SKM-1 treated with dmso at 0.1 percent for 144 hours (cell line): Measurements from ENCODE around the gene IPO4.

Experiments used
- DNase-seq: peaks from one replicate; lab custom pipeline; 2025; ENCODE audit not compliant: unreplicated experiment; lab: John Stamatoyannopoulos, UW

Gene IPO4

GRCh38 chr14:24194186-24194872, 5.7 kb upstream of the IPO4 start:
- DNase-seq, result no peak

GRCh38 chr14:24192933-24193332, 4.3 kb upstream of the IPO4 start:
- DNase-seq, result no peak

DNA sequence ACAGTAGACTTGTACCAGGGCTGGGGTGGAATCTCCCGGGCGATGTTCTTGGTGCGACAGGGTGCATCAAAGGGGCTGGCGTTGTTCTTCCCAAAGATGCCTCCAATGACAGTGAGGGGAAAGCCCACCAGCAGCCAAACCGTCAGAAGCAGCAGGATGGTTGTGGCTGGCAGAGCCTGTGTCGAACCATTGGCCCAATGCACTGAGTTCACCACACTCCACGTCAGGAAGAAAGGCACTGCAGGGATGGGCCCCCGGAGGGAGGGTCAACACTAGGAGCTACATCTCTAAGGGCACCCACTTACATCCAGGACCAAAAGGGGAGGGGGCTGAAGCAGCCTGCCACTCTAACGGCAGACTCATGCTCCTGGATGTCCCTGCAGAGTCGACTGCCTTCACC, 1.8 kb upstream of the IPO4 start:
- no peak for DNase-seq

GRCh38 chr14:24189460-24189859, 844 bp upstream of the IPO4 start:
- no peak for DNase-seq

- no peak for DNase-seq
These were observed 401 bp upstream of the IPO4 start for GRCh38 chr14:24189059-24189375.

- no peak for DNase-seq
These were observed 1.1 kb downstream of the IPO4 start for GRCh38 chr14:24187539-24187915.

GRCh38 chr14:24186831-24187538, 1.6 kb downstream of the IPO4 start:
- DNase-seq, result no peak

GRCh38 chr14:24185741-24186140, 2.9 kb downstream of the IPO4 start:
- DNase-seq, result no peak

- DNase-seq, result no peak
These were observed 3.6 kb downstream of the IPO4 start for GRCh38 chr14:24185026-24185425.

- DNase-seq, result no peak
These were observed 4.3 kb downstream of the IPO4 start for GRCh38 chr14:24184104-24184970.

DNA sequence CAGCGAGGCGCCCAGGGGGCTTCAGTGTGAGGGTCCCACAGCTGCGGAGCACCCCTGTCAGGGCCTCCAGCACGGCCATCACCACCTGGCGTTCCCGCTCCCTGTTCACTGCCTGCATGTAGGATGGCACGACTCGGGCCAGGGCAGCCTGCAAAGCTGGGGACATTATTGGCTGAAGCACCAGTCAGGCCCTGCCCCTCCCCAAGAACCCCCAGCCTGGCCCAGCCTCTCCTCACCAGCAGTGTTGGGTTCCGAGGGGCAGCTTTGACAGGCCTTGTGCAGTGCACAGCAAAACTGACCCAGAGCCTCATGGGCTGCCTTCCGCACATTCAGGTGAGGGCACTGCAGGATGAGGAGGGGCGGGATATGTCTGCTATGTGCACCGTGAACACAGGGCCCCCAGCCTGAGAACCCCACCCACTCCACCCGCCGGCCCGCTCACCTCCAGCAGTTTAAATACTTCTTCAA, 5.6 kb downstream of the IPO4 start:
- DNase-seq, result no peak

DNA sequence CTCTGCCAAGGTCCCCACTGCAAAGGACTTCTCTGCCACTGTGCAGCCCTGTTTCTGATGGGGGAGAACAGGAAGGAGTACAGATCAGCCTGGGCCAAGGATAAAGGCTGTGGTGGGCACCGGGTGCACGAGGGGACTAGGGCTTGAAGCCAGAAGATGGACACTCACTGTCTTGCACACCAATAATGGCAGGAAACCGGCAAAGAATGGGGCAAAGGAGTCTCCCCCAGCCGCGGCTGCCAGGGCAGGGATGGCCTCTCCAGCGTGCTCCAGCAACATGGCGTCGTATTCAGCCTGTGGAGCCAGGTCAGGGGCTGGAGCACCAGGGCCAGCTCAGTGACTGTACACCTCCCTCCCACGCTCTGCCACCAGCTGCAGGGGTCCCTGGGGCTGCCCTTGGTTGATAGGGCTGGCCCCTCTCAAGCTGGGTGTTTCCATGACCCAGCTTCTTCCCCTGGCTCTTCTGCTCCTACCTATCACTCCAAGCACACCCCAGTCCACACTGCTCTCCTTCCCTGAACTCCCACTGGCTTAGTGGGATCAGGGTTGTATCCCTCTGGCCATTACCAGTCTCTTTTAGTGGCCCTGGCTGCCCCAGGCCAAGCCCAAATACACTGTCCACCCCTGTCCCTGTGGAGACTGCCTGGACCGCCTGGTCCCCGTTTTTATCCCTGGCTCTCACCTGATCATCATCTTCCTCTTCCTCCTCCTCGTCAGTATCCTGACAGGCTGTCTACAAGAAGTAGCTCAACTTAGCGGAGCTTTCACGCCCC, 6.3 kb downstream of the IPO4 start:
- no peak for DNase-seq

GRCh38 chr14:24181371-24182077, 7.1 kb downstream of the IPO4 start:
- DNase-seq, result no peak

DNA sequence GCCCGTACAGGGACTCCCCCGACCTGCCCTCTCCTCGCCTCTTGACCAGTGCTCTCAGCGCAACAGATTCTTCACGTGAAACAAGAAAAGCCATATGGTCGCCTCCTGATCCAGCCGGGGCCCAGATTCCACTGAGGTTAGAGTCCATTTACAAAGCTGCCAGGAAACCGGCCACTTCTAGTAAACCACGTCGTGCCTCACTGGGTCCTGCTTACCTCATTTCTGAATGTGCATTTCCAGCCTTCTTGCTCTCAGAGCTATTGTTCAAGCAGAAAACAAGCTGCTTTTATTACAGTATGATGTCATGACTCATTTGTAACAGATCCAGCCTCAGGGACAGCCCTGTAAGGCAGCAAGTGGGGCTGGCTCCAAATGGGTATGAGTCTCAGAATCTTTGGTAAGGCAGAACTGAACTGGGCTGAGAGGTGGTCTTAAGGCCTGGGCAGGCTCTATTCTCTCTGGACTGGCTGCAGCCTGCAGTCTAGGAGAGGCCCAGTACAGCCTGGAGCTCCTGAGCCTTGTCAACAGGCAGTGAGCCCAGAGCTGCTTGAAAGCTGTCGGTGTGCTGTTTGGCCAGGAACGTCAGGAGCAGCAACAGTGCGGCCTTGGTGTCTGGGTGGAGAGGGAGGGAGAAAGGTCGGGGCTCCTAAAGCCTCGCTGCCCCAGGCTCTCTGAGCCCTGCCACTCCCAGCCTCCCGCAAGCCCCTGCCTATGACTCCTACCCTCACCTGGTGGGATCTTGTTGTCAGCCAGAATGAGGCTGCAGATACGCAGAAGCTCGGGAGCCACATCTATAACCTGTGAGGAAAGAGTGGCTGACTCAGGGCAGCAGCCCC, 8.4 kb downstream of the IPO4 start:
- DNase-seq, result no peak

GRCh38 chr14:24179294-24179960, 9.2 kb downstream of the IPO4 start:
- DNase-seq, result no peak

DNA sequence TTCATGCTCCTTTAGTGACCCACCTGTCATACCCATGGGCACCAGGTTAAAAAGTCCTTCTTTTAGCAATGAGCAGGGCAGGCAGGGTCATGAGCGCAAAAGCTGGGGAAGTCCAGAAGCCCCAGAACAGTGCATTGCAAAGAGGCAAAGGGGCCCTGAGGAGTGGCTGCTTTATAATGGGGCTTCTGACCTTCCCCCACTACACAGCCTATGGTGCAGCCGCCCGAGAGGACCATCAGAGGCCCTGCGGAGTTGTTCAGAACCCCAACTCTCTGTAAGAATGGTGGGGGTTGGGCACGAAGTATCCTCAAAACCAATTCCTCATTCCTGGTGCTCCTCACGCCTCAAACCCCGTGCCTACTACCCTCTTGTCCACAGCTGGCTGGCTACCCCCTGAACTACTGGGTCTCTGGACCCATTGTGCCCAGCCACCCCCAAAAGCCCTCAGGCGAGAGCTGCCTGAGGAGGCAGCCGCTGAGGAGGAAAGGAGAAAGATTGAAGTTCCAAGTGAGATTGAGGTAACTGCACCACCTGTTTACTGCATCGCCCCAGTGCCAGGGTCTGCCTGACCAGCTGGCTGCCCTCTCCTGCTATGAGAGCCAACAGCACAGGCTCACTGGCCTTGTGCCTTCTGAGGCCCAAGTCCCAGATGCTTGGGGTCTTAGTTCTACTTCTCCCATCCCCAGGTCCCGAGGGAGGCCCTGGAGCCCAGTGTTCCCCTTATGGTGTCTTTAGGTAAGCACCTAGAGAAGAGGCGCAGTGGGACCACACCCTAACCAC, 10.0 kb downstream of the IPO4 start:
- DNase-seq, result no peak

DNA sequence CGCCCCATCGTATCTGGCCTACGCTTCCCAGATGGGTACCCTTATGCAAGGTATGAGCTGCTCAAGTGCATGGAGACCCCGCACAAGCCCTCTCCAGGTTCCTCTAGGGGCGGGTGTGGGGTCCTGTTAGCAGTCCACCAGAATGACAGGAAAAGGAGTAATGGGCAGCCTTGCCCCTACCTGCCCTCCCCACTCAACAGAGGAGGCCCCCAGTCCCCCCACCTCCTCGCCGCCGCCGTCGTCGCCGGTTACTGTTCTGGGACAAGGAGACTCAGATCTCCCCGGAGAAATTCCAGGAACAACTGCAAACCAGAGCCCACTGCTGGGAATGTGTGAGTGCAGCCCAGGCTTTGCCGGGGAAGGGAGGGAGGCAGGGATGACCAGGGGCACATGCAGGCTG, 10.7 kb downstream of the IPO4 start:
- DNase-seq, result no peak

DNA sequence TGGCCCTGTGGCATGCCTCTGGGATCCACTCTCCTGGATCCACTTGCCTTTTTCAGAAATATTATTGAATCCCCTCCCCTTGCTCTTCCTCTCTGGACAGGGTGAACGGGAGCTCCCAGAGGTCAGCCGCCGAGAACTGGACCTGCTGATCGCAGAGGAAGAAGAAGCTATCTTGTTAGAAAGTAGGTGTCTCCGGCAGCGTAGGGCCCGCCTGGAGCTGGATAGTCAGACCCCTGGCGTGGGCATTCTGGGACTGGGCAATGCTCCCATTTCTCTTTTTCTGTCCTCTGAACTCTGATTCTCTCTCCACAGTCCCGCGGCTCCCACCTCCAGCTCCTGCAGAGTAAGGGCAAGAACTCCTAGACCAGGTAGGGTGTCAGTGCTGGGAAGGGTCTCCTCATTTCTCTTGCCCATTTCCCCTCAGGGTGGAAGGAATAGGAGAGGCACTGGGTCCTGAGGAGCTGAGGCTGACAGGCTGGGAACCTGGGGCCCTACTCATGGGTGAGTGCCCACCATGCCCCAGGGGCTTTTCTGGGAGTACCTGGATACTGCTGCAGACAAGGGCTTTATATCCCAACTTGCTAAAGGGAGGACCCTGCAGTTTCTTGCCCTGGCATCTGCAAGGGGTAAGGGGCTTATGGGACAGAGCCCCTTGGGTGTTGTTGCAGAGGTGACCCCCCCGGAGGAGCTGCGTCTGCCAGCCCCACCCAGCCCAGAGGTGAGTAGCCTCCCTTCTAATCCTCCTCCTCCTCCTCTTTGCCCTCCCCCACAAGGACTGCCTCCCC, 11.4 kb downstream of the IPO4 start:
- no peak for DNase-seq
